GM13976 (cell line): ENCODE data around the gene ADAMTS4.

Experiments
- DNase-seq: peaks from one replicate; pipeline ENCODE4 v3.0.0; 2012; ENCODE audit warnings: low spot score
- in situ Hi-C: fragments of 300-500 bp; cut with MboI; formaldehyde crosslinking; loops from one replicate; pipeline ENCODE4 v1.12.0; 2022; ENCODE audit warnings: low sequenced_read_pairs, mixed read lengths, inconsistent platforms; ENCODE audit not compliant: unreplicated experiment
- TF ChIP-seq, protein P1 (sequence below): IDR thresholded peaks from 2 replicates; pipeline ENCODE4 v1.5.1; 2012; ENCODE audit warnings: borderline replicate concordance, mild to moderate bottlenecking; ENCODE audit not compliant: insufficient read depth; ENCODE audit errors: extremely low read depth, missing control alignments, control extremely low read depth

ADAMTS4 gene

DNA sequence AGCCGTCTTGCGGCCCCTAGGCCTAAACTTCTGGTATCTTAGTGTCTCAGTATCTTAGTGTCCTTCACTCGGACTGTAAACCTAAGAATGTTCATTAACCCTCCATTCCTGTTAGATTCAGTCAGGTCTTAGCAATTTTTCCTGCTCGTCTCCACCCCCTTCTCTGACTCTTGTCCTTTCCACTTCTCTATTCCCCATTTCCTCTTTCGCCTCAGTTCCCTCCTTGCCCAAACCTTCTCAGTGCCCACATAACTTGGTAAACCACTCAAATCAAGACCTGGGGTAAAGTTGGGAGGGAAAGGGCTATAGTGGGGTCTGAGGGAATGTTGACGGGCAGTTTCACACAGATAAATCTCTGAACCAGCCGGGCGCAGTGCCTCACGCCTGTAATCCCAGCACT lies 15.5 kb upstream of the ADAMTS4 start:
- in situ Hi-C loops, result no loop called here
- TF ChIP-seq, protein P1, sequence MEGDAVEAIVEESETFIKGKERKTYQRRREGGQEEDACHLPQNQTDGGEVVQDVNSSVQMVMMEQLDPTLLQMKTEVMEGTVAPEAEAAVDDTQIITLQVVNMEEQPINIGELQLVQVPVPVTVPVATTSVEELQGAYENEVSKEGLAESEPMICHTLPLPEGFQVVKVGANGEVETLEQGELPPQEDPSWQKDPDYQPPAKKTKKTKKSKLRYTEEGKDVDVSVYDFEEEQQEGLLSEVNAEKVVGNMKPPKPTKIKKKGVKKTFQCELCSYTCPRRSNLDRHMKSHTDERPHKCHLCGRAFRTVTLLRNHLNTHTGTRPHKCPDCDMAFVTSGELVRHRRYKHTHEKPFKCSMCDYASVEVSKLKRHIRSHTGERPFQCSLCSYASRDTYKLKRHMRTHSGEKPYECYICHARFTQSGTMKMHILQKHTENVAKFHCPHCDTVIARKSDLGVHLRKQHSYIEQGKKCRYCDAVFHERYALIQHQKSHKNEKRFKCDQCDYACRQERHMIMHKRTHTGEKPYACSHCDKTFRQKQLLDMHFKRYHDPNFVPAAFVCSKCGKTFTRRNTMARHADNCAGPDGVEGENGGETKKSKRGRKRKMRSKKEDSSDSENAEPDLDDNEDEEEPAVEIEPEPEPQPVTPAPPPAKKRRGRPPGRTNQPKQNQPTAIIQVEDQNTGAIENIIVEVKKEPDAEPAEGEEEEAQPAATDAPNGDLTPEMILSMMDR, result no peak
- DNase-seq, result no peak

DNA sequence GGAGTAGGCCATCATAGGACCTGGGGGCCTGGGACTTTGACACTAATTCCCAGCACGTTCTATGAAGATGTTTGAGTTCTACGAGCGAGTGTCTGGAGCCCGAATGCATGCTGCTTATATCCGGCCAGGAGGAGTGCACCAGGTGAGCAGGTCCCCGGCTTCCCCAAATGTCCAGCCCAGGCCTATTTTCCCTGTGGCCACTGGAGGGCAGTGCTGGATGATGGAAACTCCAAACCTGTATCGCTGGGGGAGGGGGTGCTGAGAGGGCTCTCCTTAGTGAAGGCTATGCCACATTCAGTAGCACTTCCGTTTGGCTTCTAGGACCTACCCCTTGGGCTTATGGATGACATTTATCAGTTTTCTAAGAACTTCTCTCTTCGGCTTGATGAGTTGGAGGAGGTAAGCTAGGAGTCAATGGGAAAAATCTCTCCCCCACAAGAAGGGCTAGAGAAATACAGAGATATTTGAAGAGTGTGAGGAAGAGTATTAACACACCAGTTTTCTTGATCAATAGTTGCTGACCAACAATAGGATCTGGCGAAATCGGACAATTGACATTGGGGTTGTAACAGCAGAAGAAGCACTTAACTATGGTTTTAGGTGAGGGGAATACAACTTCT lies 11.0 kb upstream of the ADAMTS4 start:
- DNase-seq, result peak; percentile 74
- TF ChIP-seq, protein P1, result peak; percentile 85
- in situ Hi-C loops, result no loop called here

DNA sequence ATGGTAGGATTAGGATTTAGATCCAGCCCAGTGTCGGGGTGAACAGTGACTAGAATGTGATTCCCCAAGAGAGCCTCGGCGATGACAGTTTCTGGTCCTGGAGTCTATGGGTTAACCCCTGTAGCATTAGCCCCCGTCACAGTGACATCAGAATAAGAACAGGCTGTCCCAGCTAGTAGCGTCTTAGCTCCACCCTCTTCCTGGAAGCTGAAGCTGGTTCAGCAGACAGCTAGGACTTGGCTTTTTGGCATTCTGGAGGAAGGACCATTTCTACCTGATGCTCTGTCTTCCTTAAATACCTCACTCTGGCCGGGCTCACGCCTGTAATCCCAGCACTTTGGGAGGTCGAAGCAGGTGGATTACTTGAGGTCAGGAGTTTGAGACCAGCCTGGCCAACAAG lies 8.3 kb upstream of the ADAMTS4 start:
- in situ Hi-C loops, result no loop called here
- no peak for DNase-seq
- TF ChIP-seq, protein P1, result no peak

DNA sequence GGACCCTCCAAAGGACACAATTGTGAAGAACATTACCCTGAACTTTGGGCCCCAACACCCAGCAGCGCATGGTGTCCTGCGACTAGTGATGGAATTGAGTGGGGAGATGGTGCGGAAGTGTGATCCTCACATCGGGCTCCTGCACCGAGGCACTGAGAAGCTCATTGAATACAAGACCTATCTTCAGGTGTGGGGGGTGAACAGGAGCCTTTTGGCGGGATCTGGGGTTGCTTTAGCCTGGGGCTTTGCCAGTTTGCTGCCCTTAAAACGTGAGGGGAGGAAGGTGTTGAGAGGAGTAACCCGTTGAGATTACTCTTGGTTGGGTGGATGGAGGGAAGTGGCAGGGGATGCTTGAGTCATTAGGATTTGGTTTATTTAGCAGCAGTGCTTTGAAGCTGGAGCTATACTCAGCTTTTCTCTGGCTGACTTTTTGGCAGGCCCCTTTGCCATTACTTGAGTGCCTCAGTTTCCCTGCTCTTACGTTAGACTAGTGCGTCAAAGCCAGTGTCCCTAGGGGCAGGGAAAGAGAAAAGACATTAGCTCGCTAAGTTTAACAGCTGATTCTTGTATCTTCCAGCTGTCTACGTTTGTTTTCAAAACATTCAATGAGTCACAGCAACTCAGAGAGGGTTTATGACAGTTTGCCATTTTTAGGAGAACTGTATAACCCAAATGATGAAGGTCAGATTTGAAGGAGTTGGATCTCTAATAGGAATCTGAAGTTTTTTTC lies 7.7 kb upstream of the ADAMTS4 start:
- TF ChIP-seq, protein P1, result no peak
- no peak for DNase-seq
- in situ Hi-C loops, result no loop called here

DNA sequence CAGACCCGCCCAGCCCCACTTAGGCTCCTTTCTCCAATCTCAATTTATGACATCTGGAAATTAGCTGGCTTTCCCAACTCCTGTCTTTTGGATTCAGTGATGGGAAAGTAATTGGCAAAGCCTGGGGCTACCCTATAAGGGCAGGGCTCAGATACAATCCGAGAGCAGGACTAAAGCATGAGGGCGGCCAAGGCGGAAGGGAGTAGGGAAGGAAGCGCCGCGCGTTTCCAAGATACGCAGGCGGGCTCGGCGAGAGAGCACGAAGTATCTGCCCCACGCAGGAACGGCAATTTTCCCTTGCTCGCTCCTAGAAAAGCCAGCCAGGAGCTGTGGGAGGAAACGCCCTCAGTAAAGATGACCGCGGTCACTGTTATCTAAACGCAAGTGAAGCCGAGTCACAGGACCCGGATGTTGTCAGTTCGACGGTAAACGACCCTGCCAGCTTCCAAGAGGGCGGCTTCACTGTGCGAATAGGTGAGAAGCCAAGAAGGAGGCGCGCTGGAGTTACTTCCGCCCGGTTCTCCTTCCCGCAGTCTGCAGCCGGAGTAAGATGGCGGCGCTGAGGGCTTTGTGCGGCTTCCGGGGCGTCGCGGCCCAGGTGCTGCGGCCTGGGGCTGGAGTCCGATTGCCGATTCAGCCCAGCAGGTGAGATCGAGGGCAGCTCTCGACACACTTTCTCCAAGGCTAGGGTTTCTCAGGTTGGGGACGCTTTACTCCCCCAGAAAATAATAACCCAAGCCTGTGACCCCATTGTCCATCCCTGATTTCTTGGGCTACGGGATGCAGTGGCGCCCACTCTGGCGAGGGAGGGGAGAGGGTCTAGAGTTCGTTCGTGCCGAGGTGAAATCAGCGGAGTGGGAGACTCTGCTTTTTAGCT lies 3.2 kb upstream of the ADAMTS4 start, which contains the start of gene NDUFS2:
Gene NDUFS2, plus strand, starts transcription at position 532 of the 877 bp plus-strand sequence. Its CDS starts 19 bp downstream, at position 551.
- peak; percentile 96 for DNase-seq
- TF ChIP-seq, protein P1, result no peak
- in situ Hi-C loops, result no loop called here
